Measurements from ENCODE around the gene UBE4A. TPM values are rescaled to one million over a fixed set of nuclear protein-coding genes. Genes with fewer than 3 reads are reported as not detected.
A peak's percentile ranks its signal among the peaks of the same experiment; 100 is the strongest.

Gene UBE4A
- total and polyA plus RNA-seq, 2 experiments from 2014 or later, result 11.8 to 42.2 TPM

DNA sequence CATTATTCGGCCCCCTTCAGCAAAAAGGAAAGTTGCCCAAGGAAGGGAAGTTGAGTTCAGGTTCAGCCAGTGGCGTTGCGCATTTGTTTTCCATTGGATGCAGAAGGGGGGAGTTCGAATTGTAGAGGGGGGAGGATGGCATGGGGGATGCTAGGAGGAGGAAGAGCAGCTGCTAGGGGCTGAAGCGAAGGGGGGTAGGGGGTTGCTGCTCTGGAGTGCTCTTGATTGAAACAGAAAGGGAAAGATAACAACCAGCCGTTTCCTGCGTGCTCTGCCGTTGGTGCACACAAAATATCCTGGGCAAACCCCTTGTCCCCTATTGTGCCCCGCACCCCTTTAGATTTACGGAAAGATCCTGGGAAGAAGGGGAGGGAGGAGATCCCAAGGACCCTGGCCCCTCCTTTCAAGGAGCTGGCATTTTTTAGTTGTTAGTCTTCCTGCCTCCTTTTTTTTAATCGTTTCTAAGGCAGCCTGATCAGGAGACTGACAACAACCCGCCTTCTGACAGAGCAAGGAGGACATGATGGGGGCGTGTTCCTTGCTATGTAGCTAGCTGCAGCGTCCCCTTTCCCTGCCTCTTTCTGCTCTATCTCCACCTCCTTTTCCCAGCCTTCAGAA is 79.0 kb downstream of the UBE4A start (continued):
- TF ChIP-seq ZNF462 (CRISPR knock-in tag; IDR thresholded peaks at IDR 0.05), result no peak
- no peak for TF ChIP-seq CREB1 (CRISPR knock-in tag; IDR thresholded peaks at IDR 0.05; ENCODE audit: low read depth)

DNA sequence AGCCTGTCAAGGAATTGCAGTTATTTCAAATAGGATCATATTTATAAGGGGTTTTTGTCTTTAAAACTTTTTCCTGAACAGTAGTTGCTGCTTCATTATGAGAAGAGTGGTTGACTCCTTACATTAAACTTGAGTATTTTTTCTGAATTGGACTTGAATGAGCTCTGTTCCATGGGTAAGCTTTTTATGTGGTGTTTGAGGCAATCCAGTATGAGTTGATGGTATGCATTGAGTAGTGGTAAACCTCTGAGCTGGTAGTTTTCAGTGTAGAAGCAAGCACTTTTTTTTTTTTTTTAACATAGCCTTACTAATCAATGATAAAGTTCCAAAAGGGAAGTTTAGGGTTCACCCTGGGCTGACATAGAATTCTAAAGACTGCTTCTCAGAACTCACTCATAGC is 80.2 kb downstream of the UBE4A start:
- Mint-ChIP-seq H3K9me3 (no peaks in the 10 kb centered on the region; the same call in 2 of the 3 replicates), H3K4me3 (peak overlapping the region; percentile 97), H3K4me1 (peaks cover 48% of the 10 kb centered on the region), H3K27me3 (ENCODE audit: insufficient read depth, low read depth, poor library complexity) (peaks cover 9% of the 10 kb centered on the region), H3K27ac (no peak overlapping the region), H3K36me3 (ENCODE audit: low read depth) (peaks cover 20% of the 10 kb centered on the region)
- DNase-seq (ENCODE audit: low spot score) (no peak), ATAC-seq (no peak)
- no peaks in the 10 kb centered on the region for H3K27me3 ChIP-seq (ENCODE audit: insufficient read depth)
- H3K27ac ChIP-seq (ENCODE audit: low read depth), result no peak overlapping the region
- peaks cover 41% of the 10 kb centered on the region for H3K4me1 ChIP-seq (ENCODE audit: insufficient read depth)
- H4K20me1 ChIP-seq (replicated peaks; ENCODE audit: insufficient read depth), result peaks cover 69% of the 10 kb centered on the region
- peaks cover 6% of the 10 kb centered on the region; the same call in 1 of the 2 replicates for H3F3A ChIP-seq (replicated peaks; ENCODE audit: low read depth)
- peaks cover 4% of the 10 kb centered on the region; the same call in 1 of the 2 replicates for H3K36me3 ChIP-seq (ENCODE audit: insufficient read depth)
- H3K9me2 ChIP-seq (ENCODE audit: insufficient read depth), result no peaks in the 10 kb centered on the region
- peak overlapping the region; percentile 96 for H3K4me2 ChIP-seq
- peak overlapping the region; percentile 77 for H3K4me3 ChIP-seq
- H3K79me2 ChIP-seq (replicated peaks; ENCODE audit: insufficient read depth), result peaks cover 80% of the 10 kb centered on the region
- TF ChIP-seq ZNF331 (CRISPR knock-in tag; IDR thresholded peaks at IDR 0.05; ENCODE audit: low read depth), result no peak
- TF ChIP-seq, protein P1, sequence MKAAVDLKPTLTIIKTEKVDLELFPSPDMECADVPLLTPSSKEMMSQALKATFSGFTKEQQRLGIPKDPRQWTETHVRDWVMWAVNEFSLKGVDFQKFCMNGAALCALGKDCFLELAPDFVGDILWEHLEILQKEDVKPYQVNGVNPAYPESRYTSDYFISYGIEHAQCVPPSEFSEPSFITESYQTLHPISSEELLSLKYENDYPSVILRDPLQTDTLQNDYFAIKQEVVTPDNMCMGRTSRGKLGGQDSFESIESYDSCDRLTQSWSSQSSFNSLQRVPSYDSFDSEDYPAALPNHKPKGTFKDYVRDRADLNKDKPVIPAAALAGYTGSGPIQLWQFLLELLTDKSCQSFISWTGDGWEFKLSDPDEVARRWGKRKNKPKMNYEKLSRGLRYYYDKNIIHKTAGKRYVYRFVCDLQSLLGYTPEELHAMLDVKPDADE (IDR thresholded peaks at IDR 0.05), result no peak
- no peak overlapping the region for H2AFZ ChIP-seq
